ENCODE measurements around the gene DLEC1.

- TF ChIP-seq CTCF (IDR thresholded peaks at IDR 0.05) (no peak), POLR2AphosphoS5 (IDR thresholded peaks at IDR 0.05) (no peak)
Measured at GRCh38 chr3:38007754-38008090, 31.3 kb upstream of the DLEC1 start.

Data from gastroesophageal sphincter (tissue), 3 donors.